HEK293 (cell line): ENCODE measurements around the gene TP73.

Experiments used
- GLIS1 ChIP-seq: fragments of 450-650 bp; formaldehyde crosslinking; IDR thresholded peaks from 2 replicates; pipeline ENCODE4 v1.5.1; 2016; ENCODE audit warnings: missing biosample characterization, missing genetic modification characterization
- GLIS2 ChIP-seq: fragments of 450-650 bp; formaldehyde crosslinking; IDR thresholded peaks from 2 replicates; pipeline ENCODE4 v1.5.1; 2016; ENCODE audit warnings: missing biosample characterization, missing genetic modification characterization
- IKZF3 ChIP-seq: fragments of 450-650 bp; IDR thresholded peaks from 2 replicates; pipeline ENCODE4 v1.5.0; 2018; ENCODE audit warnings: missing biosample characterization, mild to moderate bottlenecking, missing genetic modification characterization, moderate library complexity
- PBX3 ChIP-seq: sonication (generic); formaldehyde crosslinking; IDR thresholded peaks from 2 replicates; pipeline ENCODE4 v1.8.1; 2022; ENCODE audit warnings: mild to moderate bottlenecking, moderate library complexity, missing genetic modification reagents
- PRDM1 ChIP-seq: fragments of 450-650 bp; formaldehyde crosslinking; IDR thresholded peaks from 2 replicates; pipeline ENCODE4; 2016; ENCODE audit warnings: missing biosample characterization, missing genetic modification characterization
- REST ChIP-seq: fragments of 450-650 bp; formaldehyde crosslinking; IDR thresholded peaks from 2 replicates; pipeline ENCODE4 v1.5.1; 2016; ENCODE audit warnings: missing biosample characterization, missing genetic modification characterization
- ZBTB1 ChIP-seq: fragments of 450-650 bp; formaldehyde crosslinking; IDR thresholded peaks from 2 replicates; pipeline ENCODE4 v1.5.1; 2016; ENCODE audit warnings: missing biosample characterization, missing genetic modification characterization
- ZBTB11 ChIP-seq: fragments of 450-650 bp; formaldehyde crosslinking; conservative IDR thresholded peaks from 2 replicates; pipeline ENCODE4 v1.5.1; 2016; ENCODE audit warnings: low read depth, missing biosample characterization, missing genetic modification characterization
- ZBTB26 ChIP-seq: fragments of 450-650 bp; formaldehyde crosslinking; optimal IDR thresholded peaks from 2 replicates; pipeline ENCODE3; 2016; ENCODE audit warnings: missing biosample characterization, mild to moderate bottlenecking, missing genetic modification characterization
- ZBTB44 ChIP-seq: fragments of 450-650 bp; IDR thresholded peaks from 2 replicates; pipeline ENCODE4 v1.5.1; 2018; ENCODE audit warnings: missing biosample characterization, mild to moderate bottlenecking, missing genetic modification characterization
- ZEB2 ChIP-seq: fragments of 450-650 bp; formaldehyde crosslinking; IDR thresholded peaks from 2 replicates; pipeline ENCODE4 v1.5.1; 2016; ENCODE audit warnings: missing biosample characterization, missing genetic modification characterization
- ZNF10 ChIP-seq: fragments of 450-650 bp; formaldehyde crosslinking; IDR thresholded peaks from 2 replicates; pipeline ENCODE4 v1.5.1; 2017; ENCODE audit warnings: missing biosample characterization, missing genetic modification characterization
- ZNF114 ChIP-seq: fragments of 450-650 bp; formaldehyde crosslinking; IDR thresholded peaks from 2 replicates; pipeline ENCODE4 v1.5.0; 2017; ENCODE audit warnings: missing biosample characterization, missing genetic modification characterization
- ZNF280D ChIP-seq: fragments of 450-650 bp; formaldehyde crosslinking; IDR thresholded peaks from 2 replicates; pipeline ENCODE4 v1.5.1; 2016; ENCODE audit warnings: missing biosample characterization, missing genetic modification characterization
- ZNF350 ChIP-seq: fragments of 450-650 bp; formaldehyde crosslinking; IDR thresholded peaks from 2 replicates; pipeline ENCODE4 v1.5.0; 2017; ENCODE audit warnings: missing biosample characterization, mild to moderate bottlenecking, missing genetic modification characterization
- ZNF449 ChIP-seq: fragments of 450-650 bp; formaldehyde crosslinking; IDR thresholded peaks from 2 replicates; pipeline ENCODE4 v1.5.1; 2017; ENCODE audit warnings: missing biosample characterization, mild to moderate bottlenecking, missing genetic modification characterization, moderate library complexity
- ZNF560 ChIP-seq: fragments of 450-650 bp; formaldehyde crosslinking; IDR thresholded peaks from 2 replicates; pipeline ENCODE4 v1.5.1; 2017; ENCODE audit warnings: missing biosample characterization, missing genetic modification characterization, borderline replicate concordance
- ZNF561 ChIP-seq: fragments of 450-650 bp; IDR thresholded peaks from 2 replicates; pipeline ENCODE4 v1.5.1; 2018; ENCODE audit warnings: missing biosample characterization, missing genetic modification characterization, borderline replicate concordance
- ZNF585B ChIP-seq: fragments of 450-650 bp; formaldehyde crosslinking; IDR thresholded peaks from 2 replicates; pipeline ENCODE4 v1.5.1; 2016; ENCODE audit warnings: missing biosample characterization, missing genetic modification characterization
- ZNF596 ChIP-seq: fragments of 450-650 bp; IDR thresholded peaks from 2 replicates; pipeline ENCODE4 v1.5.0; 2018; ENCODE audit warnings: missing biosample characterization, mild to moderate bottlenecking, missing genetic modification characterization, moderate library complexity
- ZNF701 ChIP-seq: fragments of 450-650 bp; formaldehyde crosslinking; IDR thresholded peaks from 2 replicates; pipeline ENCODE4 v1.5.1; 2016; ENCODE audit warnings: missing biosample characterization, missing genetic modification characterization
- ZNF707 ChIP-seq: fragments of 450-650 bp; formaldehyde crosslinking; IDR thresholded peaks from 2 replicates; pipeline ENCODE4 v1.5.1; 2016; ENCODE audit warnings: missing biosample characterization, missing genetic modification characterization

Gene TP73

GRCh38 chr1:3624200-3625136 lies 27.8 kb upstream of the TP73 start, which contains the start of gene TPRG1L (continued):
- TF ChIP-seq ZBTB11 (tag by site-specific recombination) (peak; percentile 62), PBX3 (CRISPR knock-in tag) (no peak; the same call in 1 of the 2 replicates), ZNF10 (tag by site-specific recombination) (no peak), ZNF114 (no peak), ZBTB44 (tag by site-specific recombination) (no peak), ZNF707 (tag by site-specific recombination) (no peak), ZNF449 (tag by site-specific recombination) (no peak), IKZF3 (no peak), ZBTB1 (tag by site-specific recombination) (no peak), ZNF701 (tag by site-specific recombination) (no peak), ZNF350 (no peak), ZNF280D (tag by site-specific recombination) (no peak), REST (tag by site-specific recombination) (no peak), GLIS1 (tag by site-specific recombination) (peak; percentile 80), ZNF585B (tag by site-specific recombination) (no peak), ZEB2 (tag by site-specific recombination) (peak; percentile 74), ZNF596 (tag by site-specific recombination) (no peak), ZBTB26 (peak; percentile 90), ZNF561 (no peak), GLIS2 (tag by site-specific recombination) (peak; percentile 84), PRDM1 (tag by site-specific recombination) (no peak), ZNF560 (tag by site-specific recombination) (no peak)
